HEK293 (cell line): Measurements from ENCODE around the gene COL9A3.

Experiments used
- CTCF ChIA-PET: fragments of 350-600 bp; formaldehyde crosslinking; extraction: SDS; loops from one replicate; lab custom pipeline; 2021; ENCODE audit warnings: antibody characterized with exemption; lab: Yijun Ruan, JAX
- POLR2A ChIA-PET: fragments of 300-600 bp; formaldehyde crosslinking; extraction: SDS; loops from one replicate; lab custom pipeline; 2020; ENCODE audit warnings: antibody characterized with exemption, inconsistent platforms; lab: Yijun Ruan, JAX
- H3K27ac ChIP-seq: fragments of 200-500 bp; sonication (Bioruptor generic); 2 replicates; pipeline ENCODE4 v1.5.1; 2014; ENCODE audit warnings: low read depth, low read length, control low read depth, inconsistent platforms; ENCODE audit errors: extremely low read depth
- H3K36me3 ChIP-seq, 2 experiments: fragments of 200-500 bp in 1 of 2; sonication (Bioruptor generic) in 1 of 2; 1 replicate in 1 of 2; 2 replicates in 1 of 2; pipeline ENCODE4 v1.5.1; 2014 to 2017; ENCODE audit warnings: inconsistent platforms in 2 of 2, low read length in 2 of 2; ENCODE audit not compliant: control insufficient read depth in 2 of 2, insufficient read depth in 1 of 2
- H3K4me1 ChIP-seq: fragments of 200-500 bp; sonication (Bioruptor generic); 2 replicates; pipeline ENCODE4 v1.5.1; 2014; ENCODE audit warnings: mild to moderate bottlenecking, low read length, inconsistent platforms; ENCODE audit not compliant: control insufficient read depth, insufficient read depth
- H3K4me3 ChIP-seq: 2 replicates; pipeline ENCODE4 v1.5.1; 2011; ENCODE audit warnings: low read depth, mild to moderate bottlenecking, control low read depth, low read length, moderate library complexity
- H3K9me3 ChIP-seq: fragments of 200-500 bp; sonication (Bioruptor generic); 2 replicates; pipeline ENCODE4 v1.5.1; 2014; ENCODE audit warnings: low read depth, low read length, inconsistent platforms; ENCODE audit not compliant: control insufficient read depth, insufficient read depth
- EGR2 ChIP-seq: fragments of 450-650 bp; formaldehyde crosslinking; IDR thresholded peaks from 2 replicates; pipeline ENCODE4 v1.5.1; 2016; ENCODE audit warnings: low read depth, missing biosample characterization, missing genetic modification characterization
- KLF16 ChIP-seq: fragments of 450-650 bp; formaldehyde crosslinking; IDR thresholded peaks from 2 replicates; pipeline ENCODE4 v1.5.1; 2017; ENCODE audit warnings: missing biosample characterization, missing genetic modification characterization
- KLF17 ChIP-seq: fragments of 450-650 bp; formaldehyde crosslinking; IDR thresholded peaks from 2 replicates; pipeline ENCODE4 v1.5.1; 2016; ENCODE audit warnings: missing biosample characterization, missing genetic modification characterization
- PBX3 ChIP-seq: sonication (generic); formaldehyde crosslinking; IDR thresholded peaks from 2 replicates; pipeline ENCODE4 v1.8.1; 2022; ENCODE audit warnings: mild to moderate bottlenecking, moderate library complexity, missing genetic modification reagents
- REPIN1 ChIP-seq: fragments of 450-650 bp; formaldehyde crosslinking; IDR thresholded peaks from 2 replicates; pipeline ENCODE4 v1.5.1; 2017; ENCODE audit warnings: missing biosample characterization, missing genetic modification characterization, low read depth
- SALL2 ChIP-seq: fragments of 450-650 bp; formaldehyde crosslinking; IDR thresholded peaks from 2 replicates; pipeline ENCODE4 v1.5.0; 2017; ENCODE audit warnings: missing biosample characterization, mild to moderate bottlenecking, missing genetic modification characterization, borderline replicate concordance
- SCRT1 ChIP-seq: fragments of 450-650 bp; formaldehyde crosslinking; IDR thresholded peaks from 2 replicates; pipeline ENCODE4 v1.5.1; 2016; ENCODE audit warnings: missing biosample characterization, missing genetic modification characterization, borderline replicate concordance
- SP2 ChIP-seq: fragments of 450-650 bp; formaldehyde crosslinking; IDR thresholded peaks from 2 replicates; pipeline ENCODE4 v1.5.1; 2016; ENCODE audit warnings: missing biosample characterization, missing genetic modification characterization
- SP3 ChIP-seq: fragments of 450-650 bp; formaldehyde crosslinking; IDR thresholded peaks from 2 replicates; pipeline ENCODE4 v1.5.1; 2016; ENCODE audit warnings: missing biosample characterization, missing genetic modification characterization
- WT1 ChIP-seq: fragments of 450-650 bp; formaldehyde crosslinking; IDR thresholded peaks from 2 replicates; pipeline ENCODE4 v1.5.1; 2016; ENCODE audit warnings: missing biosample characterization, missing genetic modification characterization
- ZBTB26 ChIP-seq: fragments of 450-650 bp; formaldehyde crosslinking; optimal IDR thresholded peaks from 2 replicates; pipeline ENCODE3; 2016; ENCODE audit warnings: missing biosample characterization, mild to moderate bottlenecking, missing genetic modification characterization
- ZIC2 ChIP-seq: fragments of 450-650 bp; formaldehyde crosslinking; IDR thresholded peaks from 2 replicates; pipeline ENCODE4 v1.5.1; 2016; ENCODE audit warnings: missing biosample characterization, missing genetic modification characterization
- ZNF174 ChIP-seq: fragments of 450-650 bp; formaldehyde crosslinking; IDR thresholded peaks from 2 replicates; pipeline ENCODE4 v1.5.0; 2017; ENCODE audit warnings: missing biosample characterization, mild to moderate bottlenecking, missing genetic modification characterization
- ZNF248 ChIP-seq: fragments of 450-650 bp; formaldehyde crosslinking; IDR thresholded peaks from 2 replicates; pipeline ENCODE4 v1.5.1; 2017; ENCODE audit warnings: missing biosample characterization, missing genetic modification characterization
- ZNF302 ChIP-seq: fragments of 450-650 bp; formaldehyde crosslinking; IDR thresholded peaks from 2 replicates; pipeline ENCODE4 v1.5.1; 2016; ENCODE audit warnings: missing biosample characterization, missing genetic modification characterization, low read depth
- ZNF335 ChIP-seq: fragments of 450-650 bp; formaldehyde crosslinking; conservative IDR thresholded peaks from 2 replicates; pipeline ENCODE4 v1.5.1; 2016; ENCODE audit warnings: missing biosample characterization, missing genetic modification characterization
- ZNF398 ChIP-seq: fragments of 450-650 bp; formaldehyde crosslinking; IDR thresholded peaks from 2 replicates; pipeline ENCODE4 v1.5.1; 2017; ENCODE audit warnings: missing biosample characterization, missing genetic modification characterization
- ZNF514 ChIP-seq: fragments of 450-650 bp; formaldehyde crosslinking; IDR thresholded peaks from 2 replicates; pipeline ENCODE4 v1.5.1; 2016; ENCODE audit warnings: missing biosample characterization, missing genetic modification characterization
- ZNF623 ChIP-seq: fragments of 450-650 bp; formaldehyde crosslinking; IDR thresholded peaks from 2 replicates; pipeline ENCODE4 v1.5.1; 2016; ENCODE audit warnings: missing biosample characterization, missing genetic modification characterization
- ZNF624 ChIP-seq: fragments of 450-650 bp; formaldehyde crosslinking; IDR thresholded peaks from 2 replicates; pipeline ENCODE4 v1.5.1; 2017; ENCODE audit warnings: missing biosample characterization, missing genetic modification characterization
- ZNF792 ChIP-seq: fragments of 450-650 bp; formaldehyde crosslinking; IDR thresholded peaks from 2 replicates; pipeline ENCODE4 v1.5.1; 2016; ENCODE audit warnings: missing biosample characterization, missing genetic modification characterization
- ZSCAN18 ChIP-seq: fragments of 450-650 bp; formaldehyde crosslinking; IDR thresholded peaks from 2 replicates; pipeline ENCODE4 v1.5.1; 2016; ENCODE audit warnings: missing biosample characterization, missing genetic modification characterization
- TF ChIP-seq, protein P1 (sequence below): fragments of 450-650 bp; formaldehyde crosslinking; IDR thresholded peaks from 2 replicates; pipeline ENCODE4 v1.5.1; 2016; ENCODE audit warnings: missing biosample characterization, missing genetic modification characterization
- TF ChIP-seq, protein P2 (sequence below): fragments of 450-650 bp; formaldehyde crosslinking; IDR thresholded peaks from 2 replicates; pipeline ENCODE4 v1.5.1; 2016; ENCODE audit warnings: missing biosample characterization, missing genetic modification characterization

The COL9A3 gene

DNA sequence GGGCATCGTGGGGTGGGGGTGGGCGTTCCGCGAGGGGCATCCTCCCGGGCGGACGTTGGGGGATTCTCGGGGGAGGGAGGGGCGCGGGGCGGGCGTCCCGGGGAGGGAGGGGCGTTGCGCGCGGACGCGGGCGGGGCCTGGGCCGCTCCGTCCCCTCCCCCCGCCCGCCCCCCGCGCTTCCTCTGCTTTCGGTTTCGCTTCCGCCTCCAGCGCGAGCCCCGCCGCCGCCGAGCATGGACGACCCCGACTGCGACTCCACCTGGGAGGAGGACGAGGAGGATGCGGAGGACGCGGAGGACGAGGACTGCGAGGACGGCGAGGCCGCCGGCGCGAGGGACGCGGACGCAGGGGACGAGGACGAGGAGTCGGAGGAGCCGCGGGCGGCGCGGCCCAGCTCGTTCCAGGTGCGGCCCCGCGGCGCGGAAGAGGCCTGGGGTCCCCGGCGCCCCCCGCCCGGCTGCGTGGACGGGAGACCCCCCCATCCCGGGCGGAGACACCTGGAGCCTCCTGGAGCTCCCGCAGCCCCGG is 12.2 kb upstream of the COL9A3 start, which contains the start of gene OGFR:
TSS of gene OGFR (plus strand) at position 209 of the 528 bp plus-strand sequence. CDS start at position 234, 25 bp downstream.
- Histone ChIP-seq H3K9me3 (no peaks in the 10 kb centered on the region), H3K4me1 (no peaks in the 10 kb centered on the region), H3K4me3 (peak within 1 kb of the TSS; percentile 97), H3K36me3 (peaks cover 4 to 54% of the 10 kb centered on the region in 2 experiments; a peak in 2 of 3 replicates), H3K27ac (peak within 1 kb of the TSS; percentile 80)
- ChIA-PET CTCF (interaction anchor here (1.1 to 3.4 kb wide), 3 partner anchors 13 to 100 kb away, joined by 3 to 18 read pairs (median 4); no protein-coding TSS in a partner anchor), POLR2A (interaction anchor here (0.9 to 3.6 kb wide), 3 partner anchors 10 to 18 kb away, joined by 3 to 22 read pairs (median 6); partner anchors contain the start of gene MRGBP)
- peak; percentile 40; the same call in 1 of the 2 replicates for TF ChIP-seq SP3
- TF ChIP-seq ZNF398 (tag by site-specific recombination): peak; percentile 14; the same call in 1 of the 2 replicates
- no peak for TF ChIP-seq SALL2
- TF ChIP-seq ZNF624 (tag by site-specific recombination): no peak
- peak; percentile 28; the same call in 1 of the 2 replicates for TF ChIP-seq KLF16 (tag by site-specific recombination)
- no peak for TF ChIP-seq ZNF792
- no peak for TF ChIP-seq SCRT1
- TF ChIP-seq ZNF623 (tag by site-specific recombination): no peak
- no peak for TF ChIP-seq REPIN1
- no peak for TF ChIP-seq ZNF514 (tag by site-specific recombination)
- TF ChIP-seq, protein P1, sequence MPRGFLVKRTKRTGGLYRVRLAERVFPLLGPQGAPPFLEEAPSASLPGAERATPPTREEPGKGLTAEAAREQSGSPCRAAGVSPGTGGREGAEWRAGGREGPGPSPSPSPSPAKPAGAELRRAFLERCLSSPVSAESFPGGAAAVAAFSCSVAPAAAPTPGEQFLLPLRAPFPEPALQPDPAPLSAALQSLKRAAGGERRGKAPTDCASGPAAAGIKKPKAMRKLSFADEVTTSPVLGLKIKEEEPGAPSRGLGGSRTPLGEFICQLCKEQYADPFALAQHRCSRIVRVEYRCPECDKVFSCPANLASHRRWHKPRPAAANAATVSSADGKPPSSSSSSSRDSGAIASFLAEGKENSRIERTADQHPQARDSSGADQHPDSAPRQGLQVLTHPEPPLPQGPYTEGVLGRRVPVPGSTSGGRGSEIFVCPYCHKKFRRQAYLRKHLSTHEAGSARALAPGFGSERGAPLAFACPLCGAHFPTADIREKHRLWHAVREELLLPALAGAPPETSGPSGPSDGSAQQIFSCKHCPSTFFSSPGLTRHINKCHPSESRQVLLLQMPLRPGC (tag by site-specific recombination): no peak
- 0 out of 2 replicates have a peak, but pooled peaks have one; percentile 22 for TF ChIP-seq EGR2 (tag by site-specific recombination)
- TF ChIP-seq WT1 (tag by site-specific recombination): no peak
- peak; percentile 84 for TF ChIP-seq ZBTB26 (tag by site-specific recombination)
- no peak for TF ChIP-seq ZNF174
- TF ChIP-seq SP2 (tag by site-specific recombination): peak; percentile 39
- TF ChIP-seq PBX3 (CRISPR knock-in tag): 0 out of 2 replicates have a peak, but pooled peaks have one; percentile 28
- TF ChIP-seq, protein P2, sequence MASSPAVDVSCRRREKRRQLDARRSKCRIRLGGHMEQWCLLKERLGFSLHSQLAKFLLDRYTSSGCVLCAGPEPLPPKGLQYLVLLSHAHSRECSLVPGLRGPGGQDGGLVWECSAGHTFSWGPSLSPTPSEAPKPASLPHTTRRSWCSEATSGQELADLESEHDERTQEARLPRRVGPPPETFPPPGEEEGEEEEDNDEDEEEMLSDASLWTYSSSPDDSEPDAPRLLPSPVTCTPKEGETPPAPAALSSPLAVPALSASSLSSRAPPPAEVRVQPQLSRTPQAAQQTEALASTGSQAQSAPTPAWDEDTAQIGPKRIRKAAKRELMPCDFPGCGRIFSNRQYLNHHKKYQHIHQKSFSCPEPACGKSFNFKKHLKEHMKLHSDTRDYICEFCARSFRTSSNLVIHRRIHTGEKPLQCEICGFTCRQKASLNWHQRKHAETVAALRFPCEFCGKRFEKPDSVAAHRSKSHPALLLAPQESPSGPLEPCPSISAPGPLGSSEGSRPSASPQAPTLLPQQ (tag by site-specific recombination): no peak
- no peak for TF ChIP-seq ZNF335 (tag by site-specific recombination)
- TF ChIP-seq ZNF248 (tag by site-specific recombination): no peak
- TF ChIP-seq ZIC2: 0 out of 2 replicates have a peak, but pooled peaks have one; percentile 15
- no peak for TF ChIP-seq ZSCAN18
- no peak for TF ChIP-seq ZNF302 (tag by site-specific recombination)
- peak; percentile 56; the same call in 1 of the 2 replicates for TF ChIP-seq KLF17 (tag by site-specific recombination)
